ENCODE results near the gene STMN3. TPM values are rescaled to one million over a fixed set of nuclear protein-coding genes. Genes with fewer than 3 reads are reported as not detected.
"Not testable (repeated sequence)": the region's sequence is repeated elsewhere in the genome, so short reads cannot be mapped to it uniquely, and the experiment has no call there.

Gene STMN3
- polyA plus RNA-seq, 1 donor = 23.1 TPM

GRCh38 chr20:63642527-63643247, 10.5 kb downstream of the STMN3 start:
- Histone ChIP-seq H3K27me3 (ENCODE audit: control insufficient read depth, insufficient read depth, low read length) (no peaks in the 10 kb centered on the region), H3K4me1 (ENCODE audit: control insufficient read depth, insufficient read depth, low read length) (peaks cover 8% of the 10 kb centered on the region), H3K9me3 (ENCODE audit: control insufficient read depth, low read depth, low read length) (no peaks in the 10 kb centered on the region), H3K27ac (ENCODE audit: low read length) (no peak overlapping the region), H3K4me3 (ENCODE audit: low read length) (peak overlapping the region; percentile 18), H3K36me3 (ENCODE audit: control insufficient read depth, insufficient read depth, low read length) (no peaks in the 10 kb centered on the region)
- WGBS (ENCODE audit: insufficient coverage, low lambda C conversion rate) = no CpG with 5 or more reads among the region's 29 CpGs
- DNase-seq = no peak

DNA sequence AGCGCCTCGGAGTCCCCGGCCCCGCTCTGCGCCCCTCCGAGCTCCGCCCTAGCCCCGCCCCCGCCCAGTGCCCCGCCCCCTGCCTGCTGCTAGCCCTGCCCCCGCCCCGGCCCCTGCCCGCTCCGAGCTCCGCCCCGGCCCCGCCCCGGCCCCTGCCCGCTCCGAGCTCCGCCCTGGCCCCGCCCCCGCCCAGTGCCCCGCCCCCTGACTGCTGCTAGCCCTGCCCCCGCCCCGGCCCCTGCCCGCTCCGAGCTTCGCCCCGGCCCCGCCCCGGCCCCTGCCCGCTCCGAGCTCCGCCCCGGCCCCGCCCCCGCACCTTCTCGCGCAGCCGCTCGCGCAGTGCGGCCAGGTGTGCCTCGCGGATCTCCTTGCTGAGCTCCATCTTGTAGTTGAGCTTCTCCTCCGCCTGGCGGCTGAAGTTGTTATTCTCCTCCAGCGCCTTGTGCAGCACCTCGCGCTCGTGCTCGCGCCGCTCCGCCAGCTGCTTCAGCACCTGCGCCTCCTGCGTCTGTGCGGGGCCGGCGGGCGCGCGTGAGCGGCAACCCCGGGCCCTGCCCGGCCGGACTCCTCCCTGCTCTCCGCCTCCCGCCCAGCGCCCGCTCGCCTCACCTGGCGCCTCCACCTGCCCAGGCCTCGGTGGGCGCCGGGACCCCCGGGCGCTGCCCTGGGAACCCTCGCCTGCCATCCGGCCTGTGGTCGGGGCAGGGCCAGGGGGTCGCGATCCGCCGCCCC, 11.3 kb downstream of the STMN3 start:
- no CpG with 5 or more reads among the region's 86 CpGs for WGBS (ENCODE audit: insufficient coverage, low lambda C conversion rate)
- Histone ChIP-seq H3K36me3 (ENCODE audit: control insufficient read depth, insufficient read depth, low read length) (no peaks in the 10 kb centered on the region), H3K9me3 (ENCODE audit: control insufficient read depth, low read depth, low read length) (no peaks in the 10 kb centered on the region), H3K27me3 (ENCODE audit: control insufficient read depth, insufficient read depth, low read length) (no peaks in the 10 kb centered on the region), H3K27ac (ENCODE audit: low read length) (peak overlapping the region; percentile 51), H3K4me3 (ENCODE audit: low read length) (peak overlapping the region; percentile 49), H3K4me1 (ENCODE audit: control insufficient read depth, insufficient read depth, low read length) (peaks cover 8% of the 10 kb centered on the region)
- peak; percentile 87 to 90 for DNase-seq

DNA sequence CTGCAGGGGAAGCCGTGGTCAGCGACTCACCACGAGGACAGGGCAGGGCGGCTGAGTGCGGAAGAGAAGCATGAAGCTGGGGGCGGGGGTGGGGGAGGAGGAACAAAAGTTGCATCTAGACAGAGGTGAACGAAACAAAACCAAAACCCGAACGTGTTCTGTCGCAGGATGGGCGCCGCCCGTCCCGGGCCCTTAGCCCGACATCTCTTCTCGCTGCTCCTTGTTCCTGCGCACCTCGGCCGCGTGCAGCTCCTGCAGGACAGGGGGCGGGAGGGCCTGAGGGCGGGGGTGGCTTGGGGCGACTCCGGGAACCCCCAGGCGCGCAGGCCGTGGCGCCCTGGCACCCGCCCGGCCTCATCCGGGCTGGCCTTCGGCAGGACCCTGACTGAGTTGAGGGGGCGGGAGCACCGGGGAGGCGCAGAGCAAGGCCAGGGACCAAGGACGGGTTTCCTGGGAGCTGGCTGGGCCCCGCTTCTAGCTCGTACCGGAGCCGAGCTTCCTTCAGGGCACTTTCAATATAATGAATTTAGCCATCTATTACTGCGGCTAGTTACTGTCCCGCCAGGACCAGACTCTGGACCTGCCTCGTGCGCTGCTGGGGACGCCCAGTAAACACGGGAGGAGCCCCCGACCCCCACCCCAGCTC, 12.0 kb downstream of the STMN3 start:
- peak overlapping the region; percentile 49 for H3K4me3 ChIP-seq (ENCODE audit: low read length)
- H3K9me3 ChIP-seq (ENCODE audit: control insufficient read depth, low read depth, low read length) = no peaks in the 10 kb centered on the region
- H3K27ac ChIP-seq (ENCODE audit: low read length) = peak overlapping the region; percentile 51
- peak; percentile 29 to 70 for DNase-seq
- WGBS (ENCODE audit: insufficient coverage, low lambda C conversion rate) = no CpG with 5 or more reads among the region's 47 CpGs
- no peaks in the 10 kb centered on the region for H3K36me3 ChIP-seq (ENCODE audit: control insufficient read depth, insufficient read depth, low read length)
- no peaks in the 10 kb centered on the region for H3K27me3 ChIP-seq (ENCODE audit: control insufficient read depth, insufficient read depth, low read length)
- peaks cover 8% of the 10 kb centered on the region for H3K4me1 ChIP-seq (ENCODE audit: control insufficient read depth, insufficient read depth, low read length)

- not testable (repeated sequence) for H3K27me3 ChIP-seq (ENCODE audit: control insufficient read depth, insufficient read depth, low read length); H3K27ac ChIP-seq (ENCODE audit: low read length); DNase-seq; H3K4me3 ChIP-seq (ENCODE audit: low read length); H3K36me3 ChIP-seq (ENCODE audit: control insufficient read depth, insufficient read depth, low read length); H3K4me1 ChIP-seq (ENCODE audit: control insufficient read depth, insufficient read depth, low read length); H3K9me3 ChIP-seq (ENCODE audit: control insufficient read depth, low read depth, low read length)
- no CpG with 5 or more reads among the region's 17 CpGs for WGBS (ENCODE audit: insufficient coverage, low lambda C conversion rate)
These were observed 12.5 kb downstream of the STMN3 start for GRCh38 chr20:63640686-63641085.

DNA sequence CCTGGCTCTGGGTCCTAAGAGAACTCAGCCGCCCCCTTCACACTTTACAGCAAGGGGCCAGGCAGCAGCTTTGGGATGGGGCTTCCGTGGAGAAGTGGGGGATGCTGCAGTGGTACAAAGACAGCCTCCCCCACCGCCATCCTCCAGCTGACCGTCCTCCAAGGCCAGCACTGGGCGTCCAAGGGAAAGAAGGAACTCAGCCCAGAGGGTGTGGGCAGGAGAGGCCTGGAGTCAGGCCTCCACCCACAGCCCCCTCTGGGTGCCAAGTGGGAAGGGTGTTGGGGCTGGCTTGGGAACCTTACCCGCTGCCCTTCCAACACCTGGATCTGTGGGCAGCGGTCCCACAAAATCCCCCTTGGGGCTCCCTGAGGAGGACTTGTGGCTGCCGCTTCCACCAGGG, 13.1 kb downstream of the STMN3 start:
- no peak overlapping the region for H3K4me3 ChIP-seq (ENCODE audit: low read length)
- DNase-seq = no peak
- no peaks in the 10 kb centered on the region for H3K9me3 ChIP-seq (ENCODE audit: control insufficient read depth, low read depth, low read length)
- H3K4me1 ChIP-seq (ENCODE audit: control insufficient read depth, insufficient read depth, low read length) = peaks cover 8% of the 10 kb centered on the region
- no peaks in the 10 kb centered on the region for H3K36me3 ChIP-seq (ENCODE audit: control insufficient read depth, insufficient read depth, low read length)
- no CpG with 5 or more reads among the region's 8 CpGs for WGBS (ENCODE audit: insufficient coverage, low lambda C conversion rate)
- no peak overlapping the region for H3K27ac ChIP-seq (ENCODE audit: low read length)
- no peaks in the 10 kb centered on the region for H3K27me3 ChIP-seq (ENCODE audit: control insufficient read depth, insufficient read depth, low read length)

DNA sequence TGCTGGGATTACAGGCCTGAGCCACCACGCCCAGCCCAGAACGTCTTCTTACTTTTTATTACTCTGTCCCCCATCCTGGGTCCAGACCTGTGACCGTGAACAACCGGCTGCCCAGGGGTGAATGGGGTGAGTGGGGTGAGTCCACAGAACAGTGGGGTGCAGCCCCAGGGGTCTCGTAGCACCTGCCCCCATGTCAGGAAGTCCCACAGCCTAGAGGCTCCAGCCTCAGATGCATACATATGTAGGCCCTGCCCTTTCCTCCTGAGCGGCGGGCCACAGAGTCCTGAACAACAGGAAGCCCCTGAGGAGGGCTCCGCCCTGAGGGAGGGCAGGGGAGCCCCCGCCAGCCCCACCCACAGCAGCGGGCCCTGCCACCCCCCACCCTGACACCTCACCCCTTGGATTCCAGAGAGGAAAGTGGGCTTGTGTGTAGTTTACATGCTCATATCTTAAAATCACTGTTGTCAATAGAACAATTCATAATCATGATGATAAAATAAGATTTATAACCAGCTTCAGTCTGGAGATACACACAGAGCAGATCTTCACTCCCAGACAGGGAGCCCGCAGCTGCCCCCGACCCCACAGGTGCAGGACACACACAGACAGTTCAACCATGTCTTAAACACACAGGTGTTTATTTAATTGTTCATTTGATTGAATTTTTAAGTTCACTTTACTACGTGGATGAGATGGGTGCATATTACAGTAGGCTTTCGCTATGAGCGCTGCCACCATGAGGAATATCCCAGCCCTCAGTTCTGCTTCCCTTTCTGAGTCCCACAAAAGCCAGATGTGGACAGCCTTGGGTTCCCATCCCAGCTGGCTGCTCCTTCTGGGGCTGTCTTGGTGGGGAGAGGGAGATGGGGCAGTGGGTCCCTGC, 13.9 kb downstream of the STMN3 start:
- no peak overlapping the region for H3K4me3 ChIP-seq (ENCODE audit: low read length)
- 83% methylated on average over 2 of the region's 15 CpGs for WGBS (ENCODE audit: insufficient coverage, low lambda C conversion rate)
- no peaks in the 10 kb centered on the region for H3K36me3 ChIP-seq (ENCODE audit: control insufficient read depth, insufficient read depth, low read length)
- H3K9me3 ChIP-seq (ENCODE audit: control insufficient read depth, low read depth, low read length) = no peaks in the 10 kb centered on the region
- no peak overlapping the region for H3K27ac ChIP-seq (ENCODE audit: low read length)
- H3K4me1 ChIP-seq (ENCODE audit: control insufficient read depth, insufficient read depth, low read length) = peaks cover 8% of the 10 kb centered on the region
- H3K27me3 ChIP-seq (ENCODE audit: control insufficient read depth, insufficient read depth, low read length) = no peaks in the 10 kb centered on the region
- DNase-seq = no peak

GRCh38 chr20:63636752-63637628, 16.2 kb downstream of the STMN3 start:
- peaks cover 2% of the 10 kb centered on the region for H3K4me1 ChIP-seq (ENCODE audit: control insufficient read depth, insufficient read depth, low read length)
- 100% methylated on average over 3 of the region's 19 CpGs for WGBS (ENCODE audit: insufficient coverage, low lambda C conversion rate)
- no peak for DNase-seq
- no peaks in the 10 kb centered on the region for H3K27me3 ChIP-seq (ENCODE audit: control insufficient read depth, insufficient read depth, low read length)
- H3K4me3 ChIP-seq (ENCODE audit: low read length) = no peak overlapping the region
- no peaks in the 10 kb centered on the region for H3K36me3 ChIP-seq (ENCODE audit: control insufficient read depth, insufficient read depth, low read length)
- H3K9me3 ChIP-seq (ENCODE audit: control insufficient read depth, low read depth, low read length) = no peaks in the 10 kb centered on the region
- no peak overlapping the region for H3K27ac ChIP-seq (ENCODE audit: low read length)

DNA sequence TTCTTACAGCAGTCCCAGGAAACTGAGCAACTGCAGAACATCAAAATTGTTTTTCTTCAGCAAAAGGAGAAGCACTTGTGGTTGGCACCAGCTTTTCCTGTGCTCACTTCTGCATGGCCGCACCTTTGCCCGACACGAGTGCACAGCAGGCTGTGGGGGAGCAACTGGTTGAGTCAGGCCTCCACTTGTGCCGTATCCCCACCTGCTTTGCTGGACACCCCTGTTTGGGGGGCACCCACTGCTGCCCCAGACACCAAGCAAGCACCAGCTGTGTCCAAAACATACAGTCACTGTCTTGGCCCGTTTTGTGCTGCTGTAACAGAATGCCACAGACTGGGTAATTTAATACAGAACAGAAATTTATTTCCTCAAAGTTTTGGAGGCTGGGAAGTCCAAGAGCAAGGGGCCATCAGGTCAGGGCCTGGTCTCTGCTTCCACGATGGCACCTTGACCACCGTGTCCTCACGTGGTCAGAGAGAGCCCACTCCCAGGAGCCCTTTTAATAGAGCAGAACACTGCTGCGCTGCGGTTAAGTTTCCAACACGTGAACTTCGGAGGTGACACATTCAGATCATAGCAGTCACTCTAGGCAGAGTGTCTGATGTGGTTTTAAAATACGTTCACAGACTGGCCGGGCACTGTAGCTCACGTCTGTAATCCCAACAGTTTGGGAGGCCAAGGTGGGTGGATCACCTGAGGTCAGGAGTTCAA, 17.6 kb downstream of the STMN3 start:
- no peaks in the 10 kb centered on the region for H3K27me3 ChIP-seq (ENCODE audit: control insufficient read depth, insufficient read depth, low read length)
- no peaks in the 10 kb centered on the region for H3K36me3 ChIP-seq (ENCODE audit: control insufficient read depth, insufficient read depth, low read length)
- no CpG with 5 or more reads among the region's 15 CpGs for WGBS (ENCODE audit: insufficient coverage, low lambda C conversion rate)
- H3K4me3 ChIP-seq (ENCODE audit: low read length) = no peak overlapping the region
- no peaks in the 10 kb centered on the region for H3K4me1 ChIP-seq (ENCODE audit: control insufficient read depth, insufficient read depth, low read length)
- no peak for DNase-seq
- no peak overlapping the region for H3K27ac ChIP-seq (ENCODE audit: low read length)
- no peaks in the 10 kb centered on the region for H3K9me3 ChIP-seq (ENCODE audit: control insufficient read depth, low read depth, low read length)

- H3K27ac ChIP-seq (ENCODE audit: low read length) = no peak overlapping the region
- H3K27me3 ChIP-seq (ENCODE audit: control insufficient read depth, insufficient read depth, low read length) = no peaks in the 10 kb centered on the region
- no peaks in the 10 kb centered on the region for H3K36me3 ChIP-seq (ENCODE audit: control insufficient read depth, insufficient read depth, low read length)
- no peak for DNase-seq
- 60% methylated on average over 2 of the region's 9 CpGs for WGBS (ENCODE audit: insufficient coverage, low lambda C conversion rate)
- no peak overlapping the region for H3K4me3 ChIP-seq (ENCODE audit: low read length)
- no peaks in the 10 kb centered on the region for H3K4me1 ChIP-seq (ENCODE audit: control insufficient read depth, insufficient read depth, low read length)
- H3K9me3 ChIP-seq (ENCODE audit: control insufficient read depth, low read depth, low read length) = no peaks in the 10 kb centered on the region
These were observed 19.5 kb downstream of the STMN3 start for GRCh38 chr20:63633732-63634131.

All from large intestine (tissue), 3 donors.